ENCODE results near the gene METAP2. TPM values are rescaled to one million over a fixed set of nuclear protein-coding genes. Genes with fewer than 3 reads are reported as not detected.

Gene METAP2
- total and polyA plus RNA-seq, 2 experiments from 2014 or later = 111 to 159 TPM

DNA sequence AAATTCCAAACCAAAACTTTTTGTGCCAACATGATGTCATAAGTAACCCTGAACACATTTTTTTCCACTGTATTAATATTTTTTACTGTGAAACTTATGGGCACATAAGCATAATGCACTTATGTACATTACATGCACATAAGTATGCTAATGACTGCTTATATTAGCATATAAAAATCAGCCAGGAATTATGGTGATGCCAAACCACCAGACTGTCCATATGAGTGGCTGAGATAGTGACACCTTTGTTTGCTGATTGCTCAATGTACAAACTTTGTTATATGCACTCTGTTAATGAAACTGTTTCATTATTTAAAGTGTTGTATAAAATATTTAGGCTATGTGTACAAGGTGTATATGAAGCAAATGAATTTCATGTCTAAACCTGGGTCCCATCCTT, 45.0 kb downstream of the METAP2 start:
- H3K27ac Mint-ChIP-seq = no peak overlapping the region
- H3K4me1 Mint-ChIP-seq = peaks cover 8% of the 10 kb centered on the region
- Histone ChIP-seq H3K27me3 (ENCODE audit: insufficient read depth) (no peaks in the 10 kb centered on the region), H4K20me1 (replicated peaks; ENCODE audit: insufficient read depth) (peaks cover 32% of the 10 kb centered on the region), H2AFZ (no peak overlapping the region), H3K79me2 (replicated peaks; ENCODE audit: insufficient read depth) (peaks cover 23% of the 10 kb centered on the region), H3K4me2 (no peak overlapping the region), H3K4me3 (no peak overlapping the region), H3K4me1 (ENCODE audit: insufficient read depth) (peaks cover 4% of the 10 kb centered on the region; the same call in 1 of the 2 replicates), H3K36me3 (ENCODE audit: insufficient read depth) (peaks cover 64% of the 10 kb centered on the region), H3K9me2 (ENCODE audit: insufficient read depth) (no peaks in the 10 kb centered on the region), H3K27ac (ENCODE audit: low read depth) (no peak overlapping the region), H3F3A (replicated peaks; ENCODE audit: low read depth) (peaks cover 60% of the 10 kb centered on the region)
- no peak for TF ChIP-seq NANOG (IDR thresholded peaks at IDR 0.05; ENCODE audit: borderline replicate concordance)
- TF ChIP-seq, protein P1, sequence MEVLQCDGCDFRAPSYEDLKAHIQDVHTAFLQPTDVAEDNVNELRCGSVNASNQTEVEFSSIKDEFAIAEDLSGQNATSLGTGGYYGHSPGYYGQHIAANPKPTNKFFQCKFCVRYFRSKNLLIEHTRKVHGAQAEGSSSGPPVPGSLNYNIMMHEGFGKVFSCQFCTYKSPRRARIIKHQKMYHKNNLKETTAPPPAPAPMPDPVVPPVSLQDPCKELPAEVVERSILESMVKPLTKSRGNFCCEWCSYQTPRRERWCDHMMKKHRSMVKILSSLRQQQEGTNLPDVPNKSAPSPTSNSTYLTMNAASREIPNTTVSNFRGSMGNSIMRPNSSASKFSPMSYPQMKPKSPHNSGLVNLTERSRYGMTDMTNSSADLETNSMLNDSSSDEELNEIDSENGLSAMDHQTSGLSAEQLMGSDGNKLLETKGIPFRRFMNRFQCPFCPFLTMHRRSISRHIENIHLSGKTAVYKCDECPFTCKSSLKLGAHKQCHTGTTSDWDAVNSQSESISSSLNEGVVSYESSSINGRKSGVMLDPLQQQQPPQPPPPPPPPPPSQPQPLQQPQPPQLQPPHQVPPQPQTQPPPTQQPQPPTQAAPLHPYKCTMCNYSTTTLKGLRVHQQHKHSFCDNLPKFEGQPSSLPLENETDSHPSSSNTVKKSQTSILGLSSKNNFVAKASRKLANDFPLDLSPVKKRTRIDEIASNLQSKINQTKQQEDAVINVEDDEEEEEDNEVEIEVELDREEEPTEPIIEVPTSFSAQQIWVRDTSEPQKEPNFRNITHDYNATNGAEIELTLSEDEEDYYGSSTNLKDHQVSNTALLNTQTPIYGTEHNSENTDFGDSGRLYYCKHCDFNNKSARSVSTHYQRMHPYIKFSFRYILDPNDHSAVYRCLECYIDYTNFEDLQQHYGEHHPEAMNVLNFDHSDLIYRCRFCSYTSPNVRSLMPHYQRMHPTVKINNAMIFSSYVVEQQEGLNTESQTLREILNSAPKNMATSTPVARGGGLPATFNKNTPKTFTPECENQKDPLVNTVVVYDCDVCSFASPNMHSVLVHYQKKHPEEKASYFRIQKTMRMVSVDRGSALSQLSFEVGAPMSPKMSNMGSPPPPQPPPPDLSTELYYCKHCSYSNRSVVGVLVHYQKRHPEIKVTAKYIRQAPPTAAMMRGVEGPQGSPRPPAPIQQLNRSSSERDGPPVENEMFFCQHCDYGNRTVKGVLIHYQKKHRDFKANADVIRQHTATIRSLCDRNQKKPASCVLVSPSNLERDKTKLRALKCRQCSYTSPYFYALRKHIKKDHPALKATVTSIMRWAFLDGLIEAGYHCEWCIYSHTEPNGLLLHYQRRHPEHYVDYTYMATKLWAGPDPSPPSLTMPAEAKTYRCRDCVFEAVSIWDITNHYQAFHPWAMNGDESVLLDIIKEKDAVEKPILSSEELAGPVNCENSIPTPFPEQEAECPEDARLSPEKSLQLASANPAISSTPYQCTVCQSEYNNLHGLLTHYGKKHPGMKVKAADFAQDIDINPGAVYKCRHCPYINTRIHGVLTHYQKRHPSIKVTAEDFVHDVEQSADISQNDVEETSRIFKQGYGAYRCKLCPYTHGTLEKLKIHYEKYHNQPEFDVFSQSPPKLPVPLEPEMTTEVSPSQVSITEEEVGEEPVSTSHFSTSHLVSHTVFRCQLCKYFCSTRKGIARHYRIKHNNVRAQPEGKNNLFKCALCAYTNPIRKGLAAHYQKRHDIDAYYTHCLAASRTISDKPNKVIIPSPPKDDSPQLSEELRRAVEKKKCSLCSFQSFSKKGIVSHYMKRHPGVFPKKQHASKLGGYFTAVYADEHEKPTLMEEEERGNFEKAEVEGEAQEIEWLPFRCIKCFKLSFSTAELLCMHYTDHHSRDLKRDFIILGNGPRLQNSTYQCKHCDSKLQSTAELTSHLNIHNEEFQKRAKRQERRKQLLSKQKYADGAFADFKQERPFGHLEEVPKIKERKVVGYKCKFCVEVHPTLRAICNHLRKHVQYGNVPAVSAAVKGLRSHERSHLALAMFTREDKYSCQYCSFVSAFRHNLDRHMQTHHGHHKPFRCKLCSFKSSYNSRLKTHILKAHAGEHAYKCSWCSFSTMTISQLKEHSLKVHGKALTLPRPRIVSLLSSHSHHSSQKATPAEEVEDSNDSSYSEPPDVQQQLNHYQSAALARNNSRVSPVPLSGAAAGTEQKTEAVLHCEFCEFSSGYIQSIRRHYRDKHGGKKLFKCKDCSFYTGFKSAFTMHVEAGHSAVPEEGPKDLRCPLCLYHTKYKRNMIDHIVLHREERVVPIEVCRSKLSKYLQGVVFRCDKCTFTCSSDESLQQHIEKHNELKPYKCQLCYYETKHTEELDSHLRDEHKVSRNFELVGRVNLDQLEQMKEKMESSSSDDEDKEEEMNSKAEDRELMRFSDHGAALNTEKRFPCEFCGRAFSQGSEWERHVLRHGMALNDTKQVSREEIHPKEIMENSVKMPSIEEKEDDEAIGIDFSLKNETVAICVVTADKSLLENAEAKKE (CRISPR knock-in tag; IDR thresholded peaks at IDR 0.05) = no peak
- TF ChIP-seq, protein P2, sequence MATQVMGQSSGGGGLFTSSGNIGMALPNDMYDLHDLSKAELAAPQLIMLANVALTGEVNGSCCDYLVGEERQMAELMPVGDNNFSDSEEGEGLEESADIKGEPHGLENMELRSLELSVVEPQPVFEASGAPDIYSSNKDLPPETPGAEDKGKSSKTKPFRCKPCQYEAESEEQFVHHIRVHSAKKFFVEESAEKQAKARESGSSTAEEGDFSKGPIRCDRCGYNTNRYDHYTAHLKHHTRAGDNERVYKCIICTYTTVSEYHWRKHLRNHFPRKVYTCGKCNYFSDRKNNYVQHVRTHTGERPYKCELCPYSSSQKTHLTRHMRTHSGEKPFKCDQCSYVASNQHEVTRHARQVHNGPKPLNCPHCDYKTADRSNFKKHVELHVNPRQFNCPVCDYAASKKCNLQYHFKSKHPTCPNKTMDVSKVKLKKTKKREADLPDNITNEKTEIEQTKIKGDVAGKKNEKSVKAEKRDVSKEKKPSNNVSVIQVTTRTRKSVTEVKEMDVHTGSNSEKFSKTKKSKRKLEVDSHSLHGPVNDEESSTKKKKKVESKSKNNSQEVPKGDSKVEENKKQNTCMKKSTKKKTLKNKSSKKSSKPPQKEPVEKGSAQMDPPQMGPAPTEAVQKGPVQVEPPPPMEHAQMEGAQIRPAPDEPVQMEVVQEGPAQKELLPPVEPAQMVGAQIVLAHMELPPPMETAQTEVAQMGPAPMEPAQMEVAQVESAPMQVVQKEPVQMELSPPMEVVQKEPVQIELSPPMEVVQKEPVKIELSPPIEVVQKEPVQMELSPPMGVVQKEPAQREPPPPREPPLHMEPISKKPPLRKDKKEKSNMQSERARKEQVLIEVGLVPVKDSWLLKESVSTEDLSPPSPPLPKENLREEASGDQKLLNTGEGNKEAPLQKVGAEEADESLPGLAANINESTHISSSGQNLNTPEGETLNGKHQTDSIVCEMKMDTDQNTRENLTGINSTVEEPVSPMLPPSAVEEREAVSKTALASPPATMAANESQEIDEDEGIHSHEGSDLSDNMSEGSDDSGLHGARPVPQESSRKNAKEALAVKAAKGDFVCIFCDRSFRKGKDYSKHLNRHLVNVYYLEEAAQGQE (IDR thresholded peaks at IDR 0.05; ENCODE audit: unreplicated experiment) = no peak
- no peak for TF ChIP-seq EZH2 (IDR thresholded peaks at IDR 0.05; ENCODE audit: low read depth, unreplicated experiment)
- no peak for TF ChIP-seq POLR2AphosphoS5 (IDR thresholded peaks at IDR 0.05; ENCODE audit: low read depth)
- no peak for TF ChIP-seq EZH2phosphoT487 (IDR thresholded peaks at IDR 0.05; ENCODE audit: unreplicated experiment)
- TF ChIP-seq ZNF114 (CRISPR knock-in tag; IDR thresholded peaks at IDR 0.05) = no peak
- TF ChIP-seq, protein P3, sequence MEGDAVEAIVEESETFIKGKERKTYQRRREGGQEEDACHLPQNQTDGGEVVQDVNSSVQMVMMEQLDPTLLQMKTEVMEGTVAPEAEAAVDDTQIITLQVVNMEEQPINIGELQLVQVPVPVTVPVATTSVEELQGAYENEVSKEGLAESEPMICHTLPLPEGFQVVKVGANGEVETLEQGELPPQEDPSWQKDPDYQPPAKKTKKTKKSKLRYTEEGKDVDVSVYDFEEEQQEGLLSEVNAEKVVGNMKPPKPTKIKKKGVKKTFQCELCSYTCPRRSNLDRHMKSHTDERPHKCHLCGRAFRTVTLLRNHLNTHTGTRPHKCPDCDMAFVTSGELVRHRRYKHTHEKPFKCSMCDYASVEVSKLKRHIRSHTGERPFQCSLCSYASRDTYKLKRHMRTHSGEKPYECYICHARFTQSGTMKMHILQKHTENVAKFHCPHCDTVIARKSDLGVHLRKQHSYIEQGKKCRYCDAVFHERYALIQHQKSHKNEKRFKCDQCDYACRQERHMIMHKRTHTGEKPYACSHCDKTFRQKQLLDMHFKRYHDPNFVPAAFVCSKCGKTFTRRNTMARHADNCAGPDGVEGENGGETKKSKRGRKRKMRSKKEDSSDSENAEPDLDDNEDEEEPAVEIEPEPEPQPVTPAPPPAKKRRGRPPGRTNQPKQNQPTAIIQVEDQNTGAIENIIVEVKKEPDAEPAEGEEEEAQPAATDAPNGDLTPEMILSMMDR (conservative IDR thresholded peaks at IDR 0.05; ENCODE audit: low read depth in 2 of 2) = no peak
- no peak for TF ChIP-seq ETS1 (IDR thresholded peaks at IDR 0.05)
- no peak for TF ChIP-seq ZNF331 (CRISPR knock-in tag; IDR thresholded peaks at IDR 0.05; ENCODE audit: low read depth)
- TF ChIP-seq CREB1 (CRISPR knock-in tag; IDR thresholded peaks at IDR 0.05; ENCODE audit: low read depth) = no peak
- no peak for TF ChIP-seq JUNB (IDR thresholded peaks at IDR 0.05; ENCODE audit: unreplicated experiment)
- TF ChIP-seq STAT1 (IDR thresholded peaks at IDR 0.05; ENCODE audit: unreplicated experiment) = no peak
- peaks cover 83% of the 10 kb centered on the region for H3K36me3 Mint-ChIP-seq (ENCODE audit: low read depth)
- no peak overlapping the region for H3K4me3 Mint-ChIP-seq
- no peaks in the 10 kb centered on the region; the same call in 2 of the 3 replicates for H3K9me3 Mint-ChIP-seq
- peaks cover 16% of the 10 kb centered on the region for H3K27me3 Mint-ChIP-seq (ENCODE audit: insufficient read depth, low read depth, poor library complexity)
- no peak for DNase-seq (ENCODE audit: low spot score)
- ATAC-seq = no peak

All from GM23338 (cell line).